Tibial artery (tissue), 4 donors: ENCODE results near the gene ADAMTS14.

Source experiments
- DNase-seq, 2 donors: peaks; one replicate each; pipeline ENCODE4 v3.0.0-alpha.2; 2019
- H3K27ac ChIP-seq, 2 donors: fragments of 200-600 bp; sonication (generic) in 1 of 2; 1 replicate in 1 of 2; 2 replicates in 1 of 2; pipeline ENCODE4 v1.5.1; 2018 to 2019; ENCODE audit warnings: mild to moderate bottlenecking in 1 of 2
- H3K27me3 ChIP-seq, 2 donors: fragments of 200-600 bp; sonication (generic) in 1 of 2; one replicate each; pipeline versions ENCODE4 v1.5.1 to v1.6.0; 2016 to 2019
- H3K36me3 ChIP-seq, 3 donors: fragments of 200-600 bp; sonication (generic) in 2 of 3; one replicate each; pipeline ENCODE4 v1.5.1; 2016 to 2019; ENCODE audit warnings: mild to moderate bottlenecking in 2 of 3
- H3K4me1 ChIP-seq, 4 donors: fragments of 200-600 bp; sonication (generic) in 2 of 4; 1 replicate in 3 of 4; 2 replicates in 1 of 4; pipeline ENCODE4 v1.5.1; 2016 to 2019
- H3K4me3 ChIP-seq, 2 donors: fragments of 200-600 bp; sonication (generic) in 1 of 2; 1 replicate in 1 of 2; 2 replicates in 1 of 2; pipeline ENCODE4 v1.5.1; 2018 to 2019; ENCODE audit warnings: mild to moderate bottlenecking in 2 of 2
- H3K9me3 ChIP-seq, 3 donors: fragments of 200-600 bp; sonication (generic) in 1 of 3; one replicate each; pipeline ENCODE4 v1.5.1; 2016 to 2019
- CTCF ChIP-seq, 2 experiments: fragments of 200-600 bp in 1 of 2; fragments of 450-650 bp in 1 of 2; IDR thresholded peaks; one replicate each; pipeline ENCODE4 v1.5.1; 2017 to 2019; ENCODE audit warnings: antibody characterized with exemption in 2 of 2, mild to moderate bottlenecking in 1 of 2, moderate library complexity in 1 of 2
- intact Hi-C: fragments of 100-400 bp; cut with DNase I; formaldehyde crosslinking; loops from one replicate; pipeline ENCODE4 v1.15.0; 2023; ENCODE audit warnings: low total_unique reads

Gene ADAMTS14

GRCh38 chr10:70803775-70804420 is 131.6 kb downstream of the ADAMTS14 start:
- no peaks in the 10 kb centered on the region for H3K9me3 ChIP-seq
- no peaks in the 10 kb centered on the region for H3K4me1 ChIP-seq
- no peak overlapping the region for H3K4me3 ChIP-seq
- DNase-seq, result no peak
- H3K27ac ChIP-seq, result no peak overlapping the region
- no peak for TF ChIP-seq CTCF (IDR thresholded peaks at IDR 0.05)
- H3K27me3 ChIP-seq, result peaks cover 0 to 2% of the 10 kb centered on the region in 2 donors
- intact Hi-C loops, result no loop called here
- no peaks in the 10 kb centered on the region for H3K36me3 ChIP-seq

- intact Hi-C loops, result no loop called here
- Histone ChIP-seq H3K4me3 (no peak overlapping the region), H3K9me3 (no peaks in the 10 kb centered on the region), H3K27me3 (no peaks in the 10 kb centered on the region), H3K4me1 (no peaks in the 10 kb centered on the region), H3K36me3 (no peaks in the 10 kb centered on the region), H3K27ac (no peak overlapping the region)
- no peak for DNase-seq
- no peak for TF ChIP-seq CTCF (IDR thresholded peaks at IDR 0.05)
These were observed 132.1 kb downstream of the ADAMTS14 start for GRCh38 chr10:70804421-70804808.

- Histone ChIP-seq H3K27me3 (no peaks in the 10 kb centered on the region), H3K9me3 (no peaks in the 10 kb centered on the region), H3K4me1 (no peaks in the 10 kb centered on the region), H3K36me3 (no peaks in the 10 kb centered on the region), H3K4me3 (no peak overlapping the region), H3K27ac (no peak overlapping the region)
- TF ChIP-seq CTCF (IDR thresholded peaks at IDR 0.05), result no peak
- intact Hi-C loops, result no loop called here
- DNase-seq, result no peak
These were observed 133.4 kb downstream of the ADAMTS14 start for GRCh38 chr10:70805619-70806215.

GRCh38 chr10:70806841-70807240 is 134.5 kb downstream of the ADAMTS14 start:
- intact Hi-C loops, result no loop called here

GRCh38 chr10:70807556-70807955 is 135.2 kb downstream of the ADAMTS14 start:
- intact Hi-C loops, result no loop called here
- Histone ChIP-seq H3K27ac (no peak overlapping the region), H3K4me3 (no peak overlapping the region), H3K4me1 (no peaks in the 10 kb centered on the region), H3K36me3 (no peaks in the 10 kb centered on the region), H3K9me3 (no peaks in the 10 kb centered on the region), H3K27me3 (no peaks in the 10 kb centered on the region)
- no peak for DNase-seq
- TF ChIP-seq CTCF (IDR thresholded peaks at IDR 0.05), result no peak

More at GRCh38 chr10:70806841-70807240, 134.5 kb downstream of the ADAMTS14 start:
- Histone ChIP-seq H3K27me3 (no peaks in the 10 kb centered on the region), H3K36me3 (no peaks in the 10 kb centered on the region), H3K4me1 (no peaks in the 10 kb centered on the region), H3K27ac (no peak overlapping the region), H3K9me3 (no peaks in the 10 kb centered on the region), H3K4me3 (no peak overlapping the region)
- TF ChIP-seq CTCF (IDR thresholded peaks at IDR 0.05), result no peak
- DNase-seq, result no peak
